Astrocyte of the spinal cord (primary cell): ENCODE data around the gene PSMD11.

Experiments
- DNase-seq: peaks from one replicate; pipeline ENCODE4 v3.0.0; 2011; ENCODE audit warnings: low read depth, low spot score
- H3K4me3 ChIP-seq: 2 replicates; pipeline ENCODE4 v1.5.1; 2011; ENCODE audit warnings: low read depth, mild to moderate bottlenecking, low read length, moderate library complexity
- in situ Hi-C: cut with HindIII; loops from 2 replicates; pipeline ENCODE4 v1.10.0; 2017; ENCODE audit warnings: low sequenced_read_pairs
- TF ChIP-seq, protein P1 (sequence below): IDR thresholded peaks from 2 replicates; pipeline ENCODE4 v1.5.1; 2012; ENCODE audit warnings: low read depth, mild to moderate bottlenecking, low read length, inconsistent platforms

The PSMD11 gene

DNA sequence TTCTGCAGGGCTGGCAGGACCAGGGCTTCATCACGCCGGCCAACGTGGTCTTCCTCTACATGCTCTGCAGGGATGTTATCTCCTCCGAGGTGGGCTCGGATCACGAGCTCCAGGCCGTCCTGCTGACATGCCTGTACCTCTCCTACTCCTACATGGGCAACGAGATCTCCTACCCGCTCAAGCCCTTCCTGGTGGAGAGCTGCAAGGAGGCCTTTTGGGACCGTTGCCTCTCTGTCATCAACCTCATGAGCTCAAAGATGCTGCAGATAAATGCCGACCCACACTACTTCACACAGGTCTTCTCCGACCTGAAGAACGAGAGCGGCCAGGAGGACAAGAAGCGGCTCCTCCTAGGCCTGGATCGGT, 43.9 kb downstream of the PSMD11 start:
- TF ChIP-seq, protein P1, sequence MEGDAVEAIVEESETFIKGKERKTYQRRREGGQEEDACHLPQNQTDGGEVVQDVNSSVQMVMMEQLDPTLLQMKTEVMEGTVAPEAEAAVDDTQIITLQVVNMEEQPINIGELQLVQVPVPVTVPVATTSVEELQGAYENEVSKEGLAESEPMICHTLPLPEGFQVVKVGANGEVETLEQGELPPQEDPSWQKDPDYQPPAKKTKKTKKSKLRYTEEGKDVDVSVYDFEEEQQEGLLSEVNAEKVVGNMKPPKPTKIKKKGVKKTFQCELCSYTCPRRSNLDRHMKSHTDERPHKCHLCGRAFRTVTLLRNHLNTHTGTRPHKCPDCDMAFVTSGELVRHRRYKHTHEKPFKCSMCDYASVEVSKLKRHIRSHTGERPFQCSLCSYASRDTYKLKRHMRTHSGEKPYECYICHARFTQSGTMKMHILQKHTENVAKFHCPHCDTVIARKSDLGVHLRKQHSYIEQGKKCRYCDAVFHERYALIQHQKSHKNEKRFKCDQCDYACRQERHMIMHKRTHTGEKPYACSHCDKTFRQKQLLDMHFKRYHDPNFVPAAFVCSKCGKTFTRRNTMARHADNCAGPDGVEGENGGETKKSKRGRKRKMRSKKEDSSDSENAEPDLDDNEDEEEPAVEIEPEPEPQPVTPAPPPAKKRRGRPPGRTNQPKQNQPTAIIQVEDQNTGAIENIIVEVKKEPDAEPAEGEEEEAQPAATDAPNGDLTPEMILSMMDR, result no peak
- in situ Hi-C loops, result no loop called here
- H3K4me3 ChIP-seq, result no peak overlapping the region
- DNase-seq, result no peak

DNA sequence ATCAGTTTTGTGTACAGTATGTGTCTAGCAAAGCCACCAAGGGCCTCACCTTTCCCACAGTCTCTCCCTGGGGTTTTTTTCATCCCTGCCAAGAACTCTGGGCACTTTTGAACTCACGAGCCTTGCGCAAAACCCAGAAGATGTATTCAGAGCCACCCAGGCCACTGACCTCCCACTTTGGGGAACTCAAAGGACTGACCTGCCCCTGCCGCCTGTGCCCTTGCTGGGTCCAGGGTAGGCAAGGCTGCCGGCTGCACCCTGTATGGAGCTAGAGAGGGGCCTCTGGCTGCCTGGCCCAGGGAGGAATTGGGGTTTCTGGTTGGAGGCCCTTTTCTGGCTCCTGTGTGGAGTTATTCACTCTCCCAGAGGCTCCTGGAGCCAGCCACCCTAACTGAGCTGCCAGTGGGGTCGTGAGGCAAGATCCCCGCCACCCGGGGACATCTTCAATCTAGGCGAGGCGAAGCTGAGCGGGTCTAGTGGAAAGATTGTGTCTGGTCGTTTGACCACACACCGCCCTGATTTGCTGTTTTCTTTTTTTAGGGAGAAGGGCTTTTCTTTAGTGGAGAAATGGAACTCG, 44.4 kb downstream of the PSMD11 start:
- H3K4me3 ChIP-seq, result no peak overlapping the region
- in situ Hi-C loops, result no loop called here
- TF ChIP-seq, protein P1, result no peak

DNA sequence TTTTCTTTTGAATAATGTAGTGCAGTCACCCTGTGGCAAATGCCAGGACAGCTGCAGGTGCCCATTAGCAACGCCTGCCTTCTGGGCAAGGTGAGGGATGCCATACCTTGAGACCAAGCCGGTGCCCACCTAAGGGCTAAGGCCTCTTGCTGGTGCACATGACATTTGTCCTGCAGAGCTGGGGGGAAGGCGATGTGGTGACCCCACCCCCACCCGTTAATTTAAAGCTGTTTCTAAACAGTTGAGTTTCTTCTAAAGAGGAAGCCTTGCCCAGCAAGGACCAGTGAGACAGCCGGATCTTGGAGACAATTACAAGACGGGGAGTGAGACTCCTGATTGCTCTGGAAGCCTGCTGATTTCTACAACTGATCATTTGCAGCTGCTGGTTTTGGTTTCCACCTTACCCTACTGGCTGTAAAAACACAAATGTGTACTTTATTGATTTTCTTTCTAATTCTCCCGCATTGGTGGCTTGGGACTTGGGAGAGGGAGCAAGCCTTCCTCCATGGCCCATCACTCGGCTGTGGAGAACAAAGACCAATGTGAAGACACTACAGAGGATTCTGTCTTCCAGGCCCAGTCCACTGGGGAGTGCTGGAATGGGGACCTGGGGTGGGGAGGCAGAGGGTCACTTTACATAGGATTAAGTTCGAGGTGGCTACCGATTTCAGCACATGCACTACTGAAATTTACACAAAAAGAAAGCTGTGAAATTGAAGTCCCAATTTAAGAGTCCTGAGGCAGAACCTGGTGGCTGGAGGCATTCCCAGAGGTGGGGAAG, 45.2 kb downstream of the PSMD11 start:
- no peak overlapping the region for H3K4me3 ChIP-seq
- TF ChIP-seq, protein P1, result no peak
- DNase-seq, result no peak
- in situ Hi-C loops, result no loop called here

More for the DNA sequence above, 44.4 kb downstream of the PSMD11 start:
- no peak for DNase-seq

DNA sequence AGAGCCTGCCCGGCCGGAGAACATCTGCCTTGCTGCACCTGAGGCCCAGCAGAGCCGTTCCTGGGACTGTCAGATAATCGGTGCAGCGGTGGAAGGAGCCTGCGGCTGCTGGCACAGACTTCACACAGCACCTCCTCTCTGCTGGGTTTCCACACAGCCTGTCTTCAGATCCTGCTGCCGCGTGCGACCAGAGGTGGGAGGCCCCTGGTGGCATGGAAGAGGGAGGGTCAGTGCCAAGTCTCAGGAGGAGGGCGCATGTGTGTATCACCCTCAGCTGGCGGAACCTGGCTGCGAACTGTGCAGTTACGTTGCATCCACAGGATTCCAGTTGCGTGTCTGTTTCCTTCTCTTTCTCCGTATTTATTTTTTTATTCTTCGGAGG, 45.8 kb downstream of the PSMD11 start:
- no peak for DNase-seq
- in situ Hi-C loops, result no loop called here
- TF ChIP-seq, protein P1, result no peak
- H3K4me3 ChIP-seq, result no peak overlapping the region

DNA sequence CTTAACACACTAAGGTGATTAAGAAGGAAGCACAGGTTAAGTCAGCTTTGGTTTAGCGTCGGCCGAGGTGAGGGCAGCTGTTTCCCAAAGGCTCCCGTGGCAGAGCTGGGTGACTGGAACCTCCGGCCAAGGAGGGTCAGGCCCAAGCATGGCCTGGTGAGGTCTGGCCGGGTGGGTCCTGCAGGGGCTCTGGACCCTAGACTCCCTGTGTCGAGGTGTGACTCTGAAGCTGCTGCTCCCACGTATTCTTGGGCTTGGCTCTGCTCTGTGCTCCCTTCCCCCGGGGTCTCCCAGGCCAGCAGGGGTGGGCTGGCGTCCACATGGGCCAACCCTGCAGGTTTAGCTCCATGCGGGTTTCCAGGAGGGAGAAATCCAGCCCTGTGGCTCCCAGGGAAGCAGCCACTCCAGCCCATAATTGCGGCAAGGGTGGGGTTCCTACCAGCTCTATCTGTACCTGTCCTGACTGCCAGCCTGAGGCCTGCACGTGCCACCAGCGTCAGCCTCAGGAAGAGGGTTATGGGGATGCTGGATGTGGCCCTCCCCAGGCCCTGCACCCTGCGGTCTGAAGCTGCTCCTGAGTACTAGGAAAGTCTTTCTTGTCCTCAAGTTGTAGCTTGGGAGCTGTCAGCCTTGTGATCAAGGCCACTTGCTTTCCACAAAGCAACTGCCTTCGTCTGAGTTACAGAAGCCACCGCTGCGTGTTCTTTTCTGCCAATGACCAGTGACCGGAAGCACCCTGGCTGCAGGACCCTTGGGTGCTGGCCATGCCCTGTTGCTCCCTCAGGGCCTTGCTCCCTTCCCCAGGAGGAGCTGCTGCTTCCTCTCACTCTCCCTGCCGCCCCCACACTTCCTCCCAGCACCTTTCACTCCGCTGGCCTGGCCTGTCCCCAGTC, 47.3 kb downstream of the PSMD11 start:
- in situ Hi-C loops, result no loop called here
- H3K4me3 ChIP-seq, result no peak overlapping the region
- DNase-seq, result no peak
- TF ChIP-seq, protein P1, result no peak

DNA sequence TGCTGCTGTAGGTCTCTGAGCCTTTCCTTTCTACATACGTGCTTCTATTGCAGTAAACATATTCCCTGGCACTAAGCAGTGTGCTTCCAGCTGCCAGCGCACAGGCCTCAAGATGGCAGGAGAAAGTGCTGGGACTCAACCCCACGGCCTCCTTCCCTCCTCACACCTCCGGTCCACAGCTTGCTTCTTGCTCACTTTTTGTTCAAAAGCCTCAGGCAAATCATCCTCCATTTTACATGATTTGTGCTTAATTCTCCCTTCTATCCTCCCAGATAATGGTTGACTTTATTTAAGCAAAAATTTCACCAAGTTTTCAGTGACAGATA, 47.9 kb downstream of the PSMD11 start:
- TF ChIP-seq, protein P1, result no peak
- no peak overlapping the region for H3K4me3 ChIP-seq
- no peak for DNase-seq
- in situ Hi-C loops, result no loop called here
